RCC 7860 (cell line): ENCODE data around the gene RFNG.

Experiments used
- DNase-seq: peaks from one replicate; pipeline ENCODE4 v3.0.0-alpha.2; 2015; ENCODE audit warnings: low spot score
- FAIRE-seq: peaks from 2 replicates; lab custom pipeline; 2012; peaks lifted over from hg19 to GRCh38; lab: Jason Lieb, UNC

The RFNG gene

DNA sequence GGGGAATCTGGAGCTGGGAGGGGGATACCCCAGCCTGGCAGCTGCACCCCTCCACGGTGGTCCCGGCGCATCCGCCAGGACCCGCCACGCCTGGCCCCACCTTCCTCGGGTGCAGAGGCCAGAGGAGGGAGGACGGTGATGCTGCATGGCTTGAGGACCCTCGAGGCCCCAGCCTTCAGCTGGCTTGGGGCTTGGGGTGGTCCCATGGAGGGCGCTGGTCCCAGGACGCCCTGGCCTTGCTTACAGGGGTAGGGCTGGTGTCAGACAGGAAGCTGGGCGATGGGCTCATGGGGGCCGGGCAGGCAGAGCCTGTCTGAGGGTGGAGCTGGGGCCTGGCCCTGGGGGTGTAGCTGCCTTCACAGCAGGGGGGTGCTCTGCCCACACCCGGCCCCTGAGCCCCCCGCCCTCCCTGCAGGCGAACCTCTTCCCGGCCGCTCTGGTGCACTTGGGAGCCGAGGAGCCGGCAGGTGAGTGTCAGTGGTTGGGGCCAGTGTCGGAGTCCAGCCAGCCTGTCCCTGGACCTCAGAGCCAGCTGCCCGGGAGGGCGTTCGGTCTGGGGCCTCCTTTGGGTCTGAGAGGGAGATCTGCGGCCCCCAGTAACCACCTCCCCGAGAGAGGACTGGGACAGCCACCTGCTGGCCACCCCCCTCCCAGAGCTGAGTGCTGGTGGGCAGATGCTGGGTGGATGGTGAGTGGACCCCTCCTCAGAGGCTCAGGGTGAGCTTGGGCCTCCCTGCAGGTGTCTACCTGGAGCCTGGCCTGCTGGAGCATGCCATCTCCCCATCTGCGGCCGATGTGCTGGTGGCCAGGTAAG is 35.3 kb downstream of the RFNG start:
- DNase-seq (no peak), FAIRE-seq (no peak)

DNA sequence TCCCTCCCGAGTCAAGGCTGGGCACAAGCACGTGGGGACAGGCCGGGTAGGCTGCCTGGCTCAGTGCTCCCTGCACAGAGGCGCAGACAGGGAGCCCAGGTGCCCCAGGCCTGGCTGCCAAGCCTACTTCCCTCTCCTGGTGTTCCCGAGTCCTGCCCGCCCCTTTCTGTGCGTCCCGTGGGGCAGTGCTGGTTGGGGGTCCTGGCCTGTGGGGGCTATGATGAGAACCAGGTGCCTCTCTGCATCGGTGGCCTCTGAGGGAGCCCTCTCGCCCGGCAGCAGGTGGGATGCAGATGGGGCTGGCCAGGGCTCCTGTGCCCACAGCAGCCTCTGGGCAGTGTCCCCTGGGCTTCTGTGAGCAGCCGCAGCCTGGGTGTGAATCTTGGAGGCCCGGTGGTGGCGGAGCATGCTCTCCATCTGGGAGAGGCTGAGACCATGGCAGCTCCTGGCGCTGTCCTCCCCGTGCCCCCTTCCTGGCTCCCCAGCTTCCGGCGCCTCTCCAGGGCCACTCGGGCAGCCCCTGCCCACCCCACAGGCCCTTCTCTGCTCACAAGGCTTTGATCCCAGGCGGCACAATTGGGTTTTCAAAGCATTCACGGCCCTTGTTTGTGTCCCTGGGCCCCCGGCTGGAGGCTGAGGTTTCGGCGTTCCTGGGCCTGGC is 36.2 kb downstream of the RFNG start:
- DNase-seq: no peak
- FAIRE-seq: no peak

- DNase-seq: no peak
- no peak for FAIRE-seq
Observed at GRCh38 chr17:82014971-82015310, 36.7 kb downstream of the RFNG start.

DNA sequence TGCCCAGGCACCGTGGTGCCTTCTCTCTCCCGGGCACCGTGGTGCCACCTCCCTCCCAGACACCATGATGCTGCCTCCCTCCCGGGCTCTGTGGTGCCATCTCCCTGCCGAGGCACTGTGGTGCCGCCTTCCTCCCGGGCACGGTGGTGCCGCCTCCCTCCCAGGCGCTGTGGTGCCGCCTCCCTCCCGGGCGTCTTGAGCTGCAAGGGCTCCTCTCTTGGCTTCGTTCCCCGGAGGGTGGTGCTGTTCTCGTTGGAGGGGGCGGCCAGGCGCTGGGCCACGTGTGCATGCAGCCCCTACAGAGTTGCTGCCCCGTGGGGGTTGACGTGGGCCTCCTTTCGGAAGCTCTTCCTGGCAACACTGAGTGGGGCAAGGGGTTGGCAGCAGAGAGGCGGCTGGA is 37.2 kb downstream of the RFNG start:
- FAIRE-seq: no peak
- no peak for DNase-seq

DNA sequence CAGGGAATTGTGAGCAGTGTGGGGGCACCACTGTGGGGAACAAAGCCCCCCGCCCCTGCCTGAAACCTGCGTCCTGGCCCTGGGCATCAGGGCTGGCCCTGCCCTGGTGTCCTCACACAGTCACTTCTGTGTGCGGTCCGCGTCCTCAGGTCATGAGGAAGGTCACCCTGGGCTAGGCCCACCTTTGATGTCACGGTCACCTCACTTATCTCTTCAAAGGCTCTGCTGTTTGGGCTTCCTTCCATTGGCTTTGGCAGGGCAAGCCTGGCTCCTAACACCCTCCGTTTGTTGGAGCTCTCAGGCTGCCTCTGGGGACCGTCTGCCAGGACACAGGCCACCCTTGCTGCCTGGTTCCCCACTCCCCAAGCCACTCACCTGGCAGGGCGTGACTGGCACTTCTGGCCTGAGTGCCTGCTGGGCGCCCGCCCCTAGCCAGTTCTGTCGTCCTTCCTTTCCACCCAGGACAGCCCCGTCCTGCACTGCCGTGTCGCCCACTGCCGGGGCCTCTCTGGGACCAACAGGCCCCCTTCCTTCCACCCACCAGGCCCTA is 37.8 kb downstream of the RFNG start:
- FAIRE-seq (no peak), DNase-seq (no peak)

GRCh38 chr17:82013341-82013740 is 38.3 kb downstream of the RFNG start:
- DNase-seq (no peak), FAIRE-seq (no peak)

DNA sequence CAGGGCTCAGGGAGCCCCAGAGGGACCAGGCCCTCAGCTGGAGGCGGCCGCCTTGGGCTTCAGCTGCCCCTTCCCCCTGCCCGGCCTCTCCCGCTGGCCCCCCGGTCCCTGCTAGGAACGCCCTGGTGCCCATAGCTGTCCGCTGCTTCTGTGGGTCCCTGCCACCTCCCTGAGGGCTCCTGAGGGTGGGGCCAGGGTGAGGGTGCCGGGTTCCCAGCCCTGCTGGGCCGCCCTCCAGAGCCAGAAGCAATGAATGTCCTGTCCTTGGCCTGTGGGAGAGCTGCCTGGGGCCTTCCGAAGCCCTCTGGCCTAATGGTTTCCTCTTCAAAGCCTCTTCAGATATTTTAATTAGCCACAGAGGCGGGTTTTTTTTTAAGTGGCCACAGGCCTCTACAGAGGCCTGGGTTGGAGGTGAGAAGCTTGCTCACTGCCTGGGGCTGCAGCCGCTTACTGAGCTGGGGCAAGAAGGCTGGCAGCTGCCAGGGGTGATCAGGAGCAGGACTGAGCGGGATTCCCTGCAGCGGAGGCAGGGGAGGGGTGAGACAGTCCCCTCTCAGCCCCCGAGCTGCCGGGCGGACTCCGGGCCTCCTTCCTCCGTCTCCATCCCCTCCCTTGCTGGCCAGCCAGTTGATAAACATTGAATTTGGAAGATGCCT is 38.8 kb downstream of the RFNG start:
- DNase-seq: no peak
- FAIRE-seq: no peak

GRCh38 chr17:82012261-82012639 is 39.4 kb downstream of the RFNG start:
- no peak for FAIRE-seq
- no peak for DNase-seq

DNA sequence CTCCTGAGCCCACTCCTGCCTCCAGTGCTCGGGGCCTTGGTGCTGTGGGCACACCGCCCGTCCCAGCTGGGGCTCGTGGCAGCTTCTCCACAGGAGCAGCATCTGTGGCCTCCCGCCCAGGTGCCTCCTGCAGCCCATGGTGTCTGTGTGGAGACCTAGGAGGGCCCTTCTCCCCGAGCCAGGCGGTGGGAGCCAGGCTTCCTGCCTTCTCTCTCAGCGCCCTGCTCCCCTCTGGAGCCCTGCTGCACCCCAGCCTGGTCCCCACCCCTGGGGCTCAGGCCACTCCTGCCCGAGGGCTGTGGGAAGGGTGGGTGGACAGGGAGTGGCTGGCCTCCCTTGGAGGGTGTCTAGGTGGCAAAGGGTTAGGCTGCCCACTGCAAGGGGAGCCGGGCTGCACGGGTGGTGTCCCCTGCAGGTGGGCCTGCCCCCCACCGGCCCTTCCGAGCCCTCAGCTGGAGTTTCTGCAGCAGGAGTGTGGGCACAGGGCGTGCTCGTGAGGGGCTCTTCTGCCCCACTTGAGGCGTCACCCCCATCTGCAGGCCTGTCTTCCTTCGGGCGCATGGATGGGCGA is 39.9 kb downstream of the RFNG start:
- no peak for DNase-seq
- FAIRE-seq: no peak

DNA sequence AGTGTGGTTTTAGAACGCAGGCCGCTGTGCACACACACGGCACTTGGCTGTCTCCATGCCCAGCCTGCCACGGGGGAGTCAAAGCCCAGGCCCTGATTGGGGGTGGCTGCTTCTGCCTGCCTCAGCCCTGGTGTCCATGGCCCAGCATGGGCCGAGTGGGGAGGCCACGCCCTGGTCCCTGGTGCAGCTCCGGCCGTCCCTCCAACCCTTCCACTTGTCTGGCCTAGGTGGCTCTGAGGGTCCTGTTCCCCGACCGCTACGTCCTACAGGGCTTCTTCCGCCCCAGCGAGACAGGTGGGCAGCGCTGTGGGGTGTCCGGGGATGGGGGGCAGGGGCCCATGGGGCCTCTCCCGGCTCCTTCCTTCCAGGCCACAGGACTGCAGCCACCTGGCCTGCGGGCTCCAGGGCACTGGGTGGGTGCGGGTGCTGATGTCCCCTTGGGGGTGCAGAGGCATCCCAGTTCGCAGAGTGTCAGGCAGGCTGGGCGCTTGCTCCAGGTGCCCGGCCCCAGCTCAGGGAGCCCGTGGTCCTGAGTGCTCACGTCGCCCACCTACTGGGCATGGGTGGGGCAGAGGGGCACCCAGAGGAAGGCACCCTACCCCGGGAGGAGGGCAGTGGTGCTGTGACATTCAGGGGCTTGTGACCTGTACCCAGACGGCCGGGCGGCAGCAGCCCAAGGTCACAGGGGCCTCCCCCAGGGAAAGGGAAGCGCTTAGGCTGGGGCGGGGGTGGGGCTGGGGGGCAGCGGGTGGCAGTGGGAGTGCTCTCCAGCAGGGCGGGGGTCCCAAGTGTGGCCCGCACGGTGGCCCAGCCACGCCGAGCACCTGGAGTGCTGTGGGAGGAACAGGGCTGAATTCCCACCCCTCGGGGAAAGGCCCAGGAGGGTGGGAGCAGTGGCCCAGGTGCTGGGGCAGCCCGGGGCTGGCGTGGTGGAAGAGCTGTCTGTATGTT is 40.8 kb downstream of the RFNG start:
- no peak for DNase-seq
- no peak for FAIRE-seq

- DNase-seq: no peak
- no peak for FAIRE-seq
Observed at GRCh38 chr17:82009413-82009812, 42.2 kb downstream of the RFNG start.

- FAIRE-seq (no peak), DNase-seq (no peak)
Observed at GRCh38 chr17:82008941-82009405, 42.6 kb downstream of the RFNG start.

DNA sequence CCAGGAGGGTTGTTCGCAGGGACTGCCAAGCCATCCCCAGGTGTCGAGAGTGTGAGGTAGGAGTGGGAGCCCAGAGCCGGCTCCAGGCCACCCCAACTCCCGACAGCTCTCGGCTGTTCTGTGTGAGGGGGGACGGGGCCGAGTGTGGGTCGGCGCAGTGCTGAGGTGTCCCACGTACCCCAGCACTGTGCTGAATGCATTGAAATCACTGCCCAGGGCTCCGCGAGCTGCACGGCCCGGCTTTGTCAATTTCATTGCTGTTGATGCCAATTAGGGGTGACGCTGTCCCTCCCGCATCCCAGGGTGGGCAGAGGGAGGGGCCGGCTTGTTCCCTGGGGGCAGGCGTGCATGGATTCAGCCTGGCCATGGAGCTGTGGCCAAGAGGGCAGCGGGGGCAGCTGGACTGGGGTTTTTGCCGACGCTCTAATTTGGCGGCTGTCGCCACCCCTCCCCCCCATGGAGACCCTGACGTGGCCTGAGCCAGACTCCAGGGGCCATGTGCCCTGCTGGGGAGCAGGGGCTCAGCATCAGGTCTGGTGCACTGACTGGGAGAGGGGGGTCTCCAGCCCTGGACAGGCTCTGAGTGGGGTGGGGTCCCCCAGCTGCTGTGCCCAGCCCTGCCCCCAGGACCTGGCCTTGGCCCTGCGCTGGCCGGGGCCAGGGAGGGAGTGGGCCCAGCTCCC is 43.2 kb downstream of the RFNG start:
- FAIRE-seq (no peak), DNase-seq (no peak)

- FAIRE-seq: no peak
- DNase-seq: no peak
Observed at GRCh38 chr17:82007495-82008257, 43.9 kb downstream of the RFNG start.

- DNase-seq (no peak), FAIRE-seq (no peak)
Observed at GRCh38 chr17:82007228-82007494, 44.5 kb downstream of the RFNG start.

- no peak for FAIRE-seq
- DNase-seq: no peak
Observed at GRCh38 chr17:82006468-82007227, 45.0 kb downstream of the RFNG start.

DNA sequence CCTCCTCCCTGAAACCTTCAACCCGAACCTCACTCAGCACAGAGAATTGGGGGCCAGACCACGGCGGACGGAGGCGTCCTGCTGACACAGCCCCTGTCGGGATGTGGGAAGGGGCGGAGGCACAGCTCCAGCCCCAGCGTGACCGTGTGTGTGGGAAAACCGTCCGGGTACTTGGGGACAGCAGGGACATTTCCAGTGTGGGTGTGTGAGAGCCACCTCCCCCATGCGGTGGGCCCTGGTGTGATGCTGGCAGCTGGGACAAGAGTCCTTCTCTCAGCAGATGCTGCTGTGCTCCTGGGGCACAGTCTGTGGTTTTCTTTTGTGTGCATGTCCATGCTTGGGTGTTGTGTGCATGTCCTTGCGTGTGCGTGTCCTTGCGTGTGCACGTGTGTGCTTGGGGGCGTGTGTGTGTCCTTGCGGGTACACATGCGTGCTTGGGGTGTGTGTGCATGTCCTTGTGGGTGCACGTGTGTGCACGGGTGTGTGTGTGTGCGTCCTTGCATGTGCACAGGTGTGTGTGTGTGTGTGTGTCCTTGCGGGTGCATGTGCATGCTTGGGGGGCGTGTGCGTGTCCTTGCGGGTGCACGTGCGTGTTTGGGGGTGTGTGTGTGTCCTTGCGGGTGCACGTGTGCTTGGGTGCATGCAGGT is 45.8 kb downstream of the RFNG start:
- DNase-seq (no peak), FAIRE-seq (no peak)
